ENCODE measurements around the gene SLC27A4.

SLC27A4 gene

GRCh38 chr9:128339761-128340690 is at the start of gene SLC27A4:
SLC27A4 (plus strand) TSS chr9:128340527; CDS start chr9:128343133, 2,606 bp downstream.
- no peak for DNase-seq

- DNase-seq = no peak
Measured at GRCh38 chr9:128292009-128292408, 48.3 kb upstream of the SLC27A4 start.

- DNase-seq = no peak
Measured at GRCh38 chr9:128293091-128293490, 47.2 kb upstream of the SLC27A4 start.

DNA sequence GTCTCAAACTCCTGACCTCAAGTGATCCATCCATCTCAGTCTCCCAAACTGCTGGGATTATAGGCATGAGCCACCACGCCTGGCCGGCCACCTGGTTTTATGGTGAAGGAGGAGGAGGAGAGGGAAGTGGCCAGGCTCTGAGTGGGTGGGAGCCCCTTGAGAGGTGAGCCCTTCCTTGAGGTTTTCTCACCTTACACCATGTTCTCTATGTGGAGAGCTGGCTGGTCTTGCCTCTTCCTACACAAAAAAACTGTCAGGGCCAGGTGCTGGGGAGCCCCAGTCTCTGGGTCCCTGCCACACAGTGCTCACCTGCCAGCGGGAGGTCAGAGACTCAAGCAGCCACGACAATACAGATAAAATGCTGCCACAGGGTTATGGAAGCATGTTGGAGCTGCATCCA is 46.2 kb upstream of the SLC27A4 start:
- DNase-seq = no peak

- no peak for DNase-seq
Measured at GRCh38 chr9:128296340-128297220, 43.7 kb upstream of the SLC27A4 start.

DNA sequence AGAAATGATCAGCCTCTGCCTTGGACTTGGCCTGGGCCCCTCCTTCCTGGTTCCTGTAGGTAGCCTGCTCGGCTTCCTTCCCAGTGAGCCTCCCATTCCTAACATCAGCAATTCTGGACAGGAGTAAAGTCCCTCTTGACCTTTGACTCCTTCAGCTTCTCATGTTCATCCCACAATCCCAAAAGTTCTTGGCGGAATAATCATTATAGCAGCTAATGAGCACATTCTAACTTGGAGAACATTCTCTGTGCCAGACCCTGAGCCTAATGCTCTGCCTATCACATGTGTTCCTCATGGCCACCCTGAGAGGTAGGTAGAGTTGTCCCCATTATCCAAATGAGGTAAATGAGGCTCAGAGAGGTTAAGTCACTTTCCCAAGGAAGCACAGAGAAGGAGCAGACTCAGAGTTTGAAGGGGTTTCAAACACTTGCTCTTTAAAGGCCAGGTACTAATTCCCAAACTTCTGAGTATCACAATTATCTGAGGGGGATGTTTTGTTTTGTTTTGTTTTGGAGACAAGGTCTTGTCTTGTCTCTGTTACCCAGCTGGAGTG is 43.0 kb upstream of the SLC27A4 start:
- DNase-seq = no peak

GRCh38 chr9:128298535-128299482 is 41.5 kb upstream of the SLC27A4 start:
- no peak for DNase-seq

DNA sequence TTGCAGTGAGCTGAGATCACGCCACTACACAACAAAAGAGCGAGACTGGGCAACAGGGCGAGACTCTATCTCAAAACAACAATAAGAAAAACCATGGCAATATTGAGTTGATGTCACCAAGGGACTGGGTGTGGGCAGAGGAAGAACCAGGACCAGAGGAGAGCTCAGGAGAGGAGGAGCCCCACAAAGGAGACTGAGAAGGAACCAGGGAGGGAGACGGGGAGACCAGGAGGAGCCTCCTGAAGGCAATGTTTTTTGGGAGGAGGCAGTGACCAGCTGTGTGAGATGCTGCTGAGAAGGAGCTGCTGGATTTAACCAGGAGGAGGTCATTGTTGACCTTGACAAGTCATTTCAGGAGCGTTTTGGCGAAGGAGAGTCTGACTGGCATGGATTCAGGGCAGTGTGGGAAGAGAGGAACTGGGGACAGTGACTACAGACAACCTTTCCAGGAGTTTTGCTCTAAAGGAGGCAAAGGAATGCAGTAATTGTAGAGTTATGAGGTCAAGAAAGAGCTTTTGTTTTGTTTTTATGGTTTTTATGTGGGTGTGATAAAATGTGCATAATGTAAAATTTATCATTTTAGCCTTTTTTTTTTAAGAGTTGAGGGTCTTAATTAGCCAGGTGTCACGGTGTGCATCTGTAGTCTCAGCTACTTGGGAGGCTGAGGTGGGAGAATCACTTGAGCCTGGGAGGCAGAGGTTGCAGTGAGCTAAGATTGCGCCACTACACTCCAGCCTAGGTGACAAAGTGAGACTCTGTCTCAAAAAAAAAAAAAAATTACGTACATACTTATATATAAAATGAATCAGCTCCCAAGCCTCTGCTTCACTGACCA is 36.0 kb upstream of the SLC27A4 start:
- DNase-seq = no peak

DNA sequence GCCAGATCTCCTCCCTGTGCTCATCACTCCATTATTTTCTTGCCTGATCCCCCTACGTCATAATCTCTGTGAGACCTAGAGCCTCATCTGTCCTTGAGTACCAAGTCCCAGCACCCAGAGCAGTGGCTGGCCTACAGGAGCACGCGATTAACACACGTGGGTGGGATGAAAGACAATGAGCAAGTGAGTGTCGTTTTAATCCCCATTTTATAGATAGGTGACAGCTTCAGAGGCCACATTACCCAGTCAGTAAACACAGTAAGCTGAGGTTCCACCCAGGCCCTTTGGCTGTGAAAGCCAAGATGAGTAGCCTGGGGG is 35.4 kb upstream of the SLC27A4 start:
- DNase-seq = no peak

DNA sequence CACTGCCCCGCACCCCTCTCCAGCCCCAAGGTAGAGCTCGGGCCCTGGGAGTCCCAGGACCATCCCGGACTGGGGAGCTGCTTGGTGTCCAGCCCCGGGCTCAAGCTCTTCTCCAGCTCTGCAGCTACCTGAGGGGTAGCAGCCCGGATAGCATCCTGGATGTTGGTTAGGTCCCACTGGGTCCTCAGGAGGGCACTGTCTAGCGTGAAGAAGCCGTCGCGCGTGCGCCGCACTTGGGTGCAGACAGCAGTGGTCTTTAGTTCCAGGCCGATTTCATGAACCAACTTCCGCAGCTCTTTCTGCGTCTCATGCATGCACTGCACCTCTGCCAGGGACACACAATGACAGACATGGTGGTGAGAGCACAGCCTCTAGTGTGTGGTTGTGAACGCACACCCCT is 30.8 kb upstream of the SLC27A4 start:
- DNase-seq = no peak

GRCh38 chr9:128310461-128310860 is 29.9 kb upstream of the SLC27A4 start:
- no peak for DNase-seq

GRCh38 chr9:128314697-128315096 is 25.6 kb upstream of the SLC27A4 start:
- no peak for DNase-seq

GRCh38 chr9:128316421-128316820 is 23.9 kb upstream of the SLC27A4 start:
- no peak for DNase-seq

DNA sequence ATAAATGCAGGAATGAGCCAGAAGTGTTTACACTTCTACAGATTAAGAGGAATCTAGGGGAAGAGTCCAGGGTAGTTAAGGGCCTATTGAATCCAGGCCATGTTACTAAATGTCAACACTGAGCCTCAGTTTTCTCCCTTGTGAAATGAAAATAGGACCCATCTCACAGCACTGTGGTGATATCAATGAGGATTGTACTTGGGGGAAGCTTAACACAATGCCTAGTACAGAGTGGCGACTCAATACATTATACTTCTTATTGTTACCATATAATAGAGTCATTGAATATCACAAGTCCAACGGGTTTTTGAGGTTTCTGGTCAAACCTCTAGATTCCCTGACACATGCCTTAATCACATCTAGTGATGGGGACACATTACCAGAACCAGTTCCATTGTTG is 22.7 kb upstream of the SLC27A4 start:
- DNase-seq = no peak

DNA sequence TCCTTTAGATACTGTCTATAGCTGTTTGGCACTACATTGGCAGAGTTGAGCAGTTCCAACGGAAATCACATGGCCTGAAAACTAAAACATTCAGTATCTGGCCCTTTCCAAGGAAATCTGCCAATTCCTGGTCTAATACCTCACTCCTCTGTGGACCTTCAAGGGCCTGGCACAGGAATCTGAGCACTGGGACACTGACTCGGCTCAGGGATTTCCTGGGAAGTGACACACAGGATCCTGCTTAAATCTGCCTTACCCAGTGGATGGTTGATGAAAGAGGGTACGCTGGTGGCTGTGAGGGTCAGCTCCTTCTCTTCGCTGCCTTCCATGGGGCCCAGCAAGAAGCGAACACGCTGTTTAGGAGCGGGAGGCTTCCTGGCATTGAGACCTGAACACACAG is 19.0 kb upstream of the SLC27A4 start:
- no peak for DNase-seq

GRCh38 chr9:128321879-128322403 is 18.4 kb upstream of the SLC27A4 start:
- no peak for DNase-seq

GRCh38 chr9:128322404-128323211 is 17.7 kb upstream of the SLC27A4 start, which contains the start of the genes COQ4 and TRUB2:
COQ4 (plus strand) TSS chr9:128322839; CDS start chr9:128322859, 20 bp downstream.
TRUB2 (minus strand) TSS chr9:128322447; CDS start chr9:128322408, 39 bp downstream.
- peak; percentile 75 for DNase-seq

DNA sequence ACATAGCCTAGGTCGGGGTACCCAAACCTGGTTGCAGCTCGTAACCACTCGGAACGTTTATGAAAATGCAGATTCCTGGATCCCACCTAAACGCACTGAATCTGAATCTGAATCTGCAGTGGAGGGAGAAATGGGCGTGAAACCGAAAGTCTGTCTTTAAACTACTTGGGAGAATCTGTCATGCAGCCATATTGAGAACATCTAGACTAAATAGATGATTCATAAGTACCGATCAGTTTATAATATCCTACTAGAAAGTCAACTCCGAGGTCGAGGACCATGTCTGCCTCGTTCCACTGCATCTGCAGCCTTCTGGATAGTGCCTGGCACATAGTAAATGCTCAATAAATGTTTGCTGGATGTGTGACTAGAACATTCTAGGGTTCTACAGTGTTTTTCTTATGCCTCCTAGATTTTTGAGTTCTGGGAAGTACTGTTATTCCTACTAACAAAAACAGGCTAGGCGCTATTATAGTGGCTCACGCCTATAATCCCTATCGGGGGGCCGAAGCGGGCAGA is 17.1 kb upstream of the SLC27A4 start:
- no peak for DNase-seq

DNA sequence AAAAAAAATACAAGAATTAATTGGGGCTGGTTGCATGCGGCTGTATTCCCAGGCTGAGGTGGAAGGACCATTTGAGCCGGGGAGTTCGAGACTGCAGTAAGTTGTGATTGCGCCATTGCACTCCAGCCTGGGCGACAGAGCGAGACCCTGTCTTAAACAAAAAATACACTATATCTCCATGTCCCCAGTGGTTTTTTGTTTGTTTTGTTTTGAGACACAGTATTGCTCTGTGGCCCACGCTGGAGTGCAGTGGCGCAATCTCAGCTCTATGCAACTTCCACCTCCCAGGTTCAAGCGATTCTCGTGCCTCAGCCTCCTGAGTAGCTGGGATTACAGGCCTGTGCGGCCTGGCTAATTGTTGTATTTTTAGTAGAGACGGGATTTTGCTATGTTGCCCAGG is 16.5 kb upstream of the SLC27A4 start:
- no peak for DNase-seq

DNA sequence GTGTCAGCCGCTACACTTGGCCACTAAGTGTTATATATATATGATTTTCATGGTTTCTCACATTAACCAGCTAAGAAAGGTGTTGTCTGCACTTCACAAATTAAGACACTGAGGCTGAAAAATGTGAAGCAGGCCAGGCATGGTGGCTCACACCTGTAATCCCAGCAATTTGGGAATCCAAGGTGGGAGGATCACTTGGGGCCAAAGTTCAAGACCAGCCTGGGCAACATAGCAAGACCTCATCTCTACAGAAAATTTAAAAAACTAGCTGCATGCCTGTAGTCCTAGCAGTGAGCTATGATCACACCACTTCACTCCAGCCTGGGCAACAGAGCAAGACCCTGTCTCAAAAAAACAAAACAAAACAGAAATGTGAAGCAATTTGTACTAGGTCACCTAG is 15.9 kb upstream of the SLC27A4 start:
- DNase-seq = no peak
